ENCODE results near the gene PXDC1.

Gene PXDC1

GRCh38 chr6:3738381-3739131, 13.0 kb downstream of the PXDC1 start:
- ATAC-seq (no peak), DNase-seq (ENCODE audit: low spot score in 2 of 2) (no peak)
- Mint-ChIP-seq H3K4me1 (peaks cover 23% of the 10 kb centered on the region), H3K36me3 (peaks cover 27% of the 10 kb centered on the region), H3K9me3 (no peaks in the 10 kb centered on the region), H3K27ac (no peak overlapping the region), H3K4me3 (no peak overlapping the region)

DNA sequence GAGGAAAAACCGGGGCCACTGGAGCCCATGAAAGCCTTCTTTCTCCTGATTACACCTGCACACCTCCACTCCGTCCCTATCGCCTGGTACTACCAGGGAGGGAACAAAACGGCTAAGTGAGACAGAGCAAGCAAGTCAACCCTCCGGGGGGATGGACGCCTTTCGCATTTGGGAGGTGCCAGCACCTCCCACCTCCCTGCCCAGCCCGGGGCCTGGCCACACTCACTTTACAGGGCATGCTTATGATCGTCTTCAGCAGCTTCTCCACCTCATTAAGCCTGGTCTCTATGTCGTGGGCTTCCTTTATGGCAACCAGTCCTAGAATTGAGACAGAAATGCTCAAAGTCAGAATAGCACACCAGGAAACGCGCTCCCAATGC, 13.7 kb downstream of the PXDC1 start:
- Mint-ChIP-seq H3K4me3 (no peak overlapping the region), H3K36me3 (peaks cover 27% of the 10 kb centered on the region), H3K9me3 (no peaks in the 10 kb centered on the region), H3K4me1 (peaks cover 18% of the 10 kb centered on the region), H3K27ac (no peak overlapping the region)
- ATAC-seq (no peak), DNase-seq (ENCODE audit: low spot score in 2 of 2) (no peak)

GRCh38 chr6:3737149-3737830, 14.2 kb downstream of the PXDC1 start:
- Mint-ChIP-seq H3K27ac (no peak overlapping the region), H3K9me3 (no peaks in the 10 kb centered on the region), H3K36me3 (peaks cover 27% of the 10 kb centered on the region), H3K4me3 (no peak overlapping the region), H3K4me1 (peaks cover 18% of the 10 kb centered on the region)
- DNase-seq (ENCODE audit: low spot score in 2 of 2) (no peak), ATAC-seq (no peak)

DNA sequence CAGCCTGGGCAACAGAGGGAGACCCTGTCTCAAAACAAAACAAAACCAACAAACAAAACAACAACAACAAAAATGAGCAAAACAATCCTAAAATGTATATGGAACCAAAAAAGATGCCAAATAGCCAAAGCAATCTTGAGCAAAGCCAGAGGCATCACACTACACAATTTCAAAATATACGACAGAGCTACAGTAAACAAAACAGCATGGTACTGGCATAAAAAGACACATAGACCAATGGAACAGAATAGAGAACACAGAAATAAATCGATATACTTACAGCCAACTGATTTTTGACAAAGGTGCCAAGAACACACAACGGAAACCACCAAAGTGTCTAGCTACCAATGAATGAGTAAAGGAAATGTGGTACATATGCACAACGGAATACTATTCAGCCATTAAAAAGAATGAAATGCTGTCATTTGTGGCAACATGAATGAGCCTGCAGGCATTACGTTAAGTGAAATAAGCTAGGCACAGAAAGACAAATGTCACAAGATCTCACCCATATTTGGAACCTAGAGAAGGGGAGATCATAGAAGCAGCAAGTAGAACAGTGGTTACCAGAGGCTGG, 16.4 kb downstream of the PXDC1 start:
- Mint-ChIP-seq H3K4me1 (peaks cover 17% of the 10 kb centered on the region), H3K4me3 (no peak overlapping the region), H3K27ac (no peak overlapping the region), H3K36me3 (peaks cover 27% of the 10 kb centered on the region), H3K9me3 (no peaks in the 10 kb centered on the region)
- no peak for DNase-seq (ENCODE audit: low spot score in 2 of 2)
- no peak for ATAC-seq

GRCh38 chr6:3734023-3734422, 17.5 kb downstream of the PXDC1 start:
- ATAC-seq (no peak), DNase-seq (ENCODE audit: low spot score in 2 of 2) (no peak)
- Mint-ChIP-seq H3K4me1 (peaks cover 17% of the 10 kb centered on the region), H3K27ac (no peak overlapping the region), H3K9me3 (no peaks in the 10 kb centered on the region), H3K4me3 (no peak overlapping the region), H3K36me3 (peaks cover 27% of the 10 kb centered on the region)

GRCh38 chr6:3733321-3733925, 18.1 kb downstream of the PXDC1 start:
- Mint-ChIP-seq H3K9me3 (no peaks in the 10 kb centered on the region), H3K27ac (no peak overlapping the region), H3K4me3 (no peak overlapping the region), H3K4me1 (peaks cover 17% of the 10 kb centered on the region), H3K36me3 (peaks cover 27% of the 10 kb centered on the region)
- ATAC-seq (no peak), DNase-seq (ENCODE audit: low spot score in 2 of 2) (no peak)

- Mint-ChIP-seq H3K4me3 (no peak overlapping the region), H3K9me3 (no peaks in the 10 kb centered on the region), H3K36me3 (peaks cover 24% of the 10 kb centered on the region), H3K4me1 (peaks cover 17% of the 10 kb centered on the region), H3K27ac (no peak overlapping the region)
- peak; percentile 55 to 76 for DNase-seq (ENCODE audit: low spot score in 2 of 2)
- peak; percentile 68 for ATAC-seq
These were observed 19.0 kb downstream of the PXDC1 start for GRCh38 chr6:3732345-3733141.

DNA sequence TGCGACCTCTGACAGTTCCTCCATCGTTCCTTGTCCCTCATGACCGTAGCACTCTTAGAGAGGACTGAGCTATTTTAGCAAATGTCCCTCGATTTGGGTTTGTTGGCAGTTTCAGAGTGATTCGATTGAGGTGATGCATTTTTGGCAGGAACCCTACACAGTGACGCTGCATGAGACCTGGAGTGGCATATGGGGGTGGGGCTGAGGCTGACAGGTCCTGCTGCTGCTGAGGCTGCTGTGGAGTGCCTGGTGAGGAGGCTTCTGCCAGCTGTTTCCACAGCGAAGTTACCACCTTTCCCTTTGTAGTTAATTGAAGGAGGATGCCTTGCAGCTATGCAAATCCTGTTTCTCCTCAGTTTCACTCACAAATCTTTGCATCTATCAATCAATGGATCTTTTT, 19.8 kb downstream of the PXDC1 start:
- Mint-ChIP-seq H3K27ac (no peak overlapping the region), H3K36me3 (peaks cover 16% of the 10 kb centered on the region), H3K9me3 (no peaks in the 10 kb centered on the region), H3K4me1 (peaks cover 17% of the 10 kb centered on the region), H3K4me3 (no peak overlapping the region)
- no peak for DNase-seq (ENCODE audit: low spot score in 2 of 2)
- ATAC-seq, result no peak

GRCh38 chr6:3729603-3730344, 21.7 kb downstream of the PXDC1 start:
- H3K36me3 Mint-ChIP-seq, result peaks cover 2% of the 10 kb centered on the region
- peaks cover 8% of the 10 kb centered on the region for H3K4me1 Mint-ChIP-seq
- DNase-seq (ENCODE audit: low spot score in 2 of 2) (no peak), ATAC-seq (no peak)
- no peak overlapping the region for H3K27ac Mint-ChIP-seq
- H3K4me3 Mint-ChIP-seq, result no peak overlapping the region
- no peaks in the 10 kb centered on the region for H3K9me3 Mint-ChIP-seq

GRCh38 chr6:3727593-3728108, 23.9 kb downstream of the PXDC1 start:
- DNase-seq (ENCODE audit: low spot score in 2 of 2), result no peak
- Mint-ChIP-seq H3K4me1 (peaks cover 5% of the 10 kb centered on the region), H3K27ac (no peak overlapping the region), H3K9me3 (no peaks in the 10 kb centered on the region), H3K36me3 (peaks cover 2% of the 10 kb centered on the region), H3K4me3 (no peak overlapping the region)
- ATAC-seq, result no peak

GRCh38 chr6:3727036-3727435, 24.5 kb downstream of the PXDC1 start:
- no peaks in the 10 kb centered on the region for H3K9me3 Mint-ChIP-seq
- peaks cover 5% of the 10 kb centered on the region for H3K36me3 Mint-ChIP-seq
- no peaks in the 10 kb centered on the region for H3K4me1 Mint-ChIP-seq
- no peak overlapping the region for H3K27ac Mint-ChIP-seq
- DNase-seq (ENCODE audit: low spot score in 2 of 2), result no peak
- ATAC-seq, result no peak
- H3K4me3 Mint-ChIP-seq, result no peak overlapping the region

- no peak overlapping the region for H3K27ac Mint-ChIP-seq
- H3K9me3 Mint-ChIP-seq, result no peaks in the 10 kb centered on the region
- ATAC-seq, result peak; percentile 47
- H3K36me3 Mint-ChIP-seq, result peaks cover 5% of the 10 kb centered on the region
- H3K4me1 Mint-ChIP-seq, result no peaks in the 10 kb centered on the region
- no peak overlapping the region for H3K4me3 Mint-ChIP-seq
- DNase-seq (ENCODE audit: low spot score in 2 of 2), result no peak
These were observed 25.1 kb downstream of the PXDC1 start for GRCh38 chr6:3726421-3726820.

- Mint-ChIP-seq H3K36me3 (peaks cover 5% of the 10 kb centered on the region), H3K4me1 (no peaks in the 10 kb centered on the region), H3K4me3 (no peak overlapping the region), H3K27ac (no peak overlapping the region), H3K9me3 (no peaks in the 10 kb centered on the region)
- DNase-seq (ENCODE audit: low spot score in 2 of 2) (no peak), ATAC-seq (no peak)
These were observed 26.1 kb downstream of the PXDC1 start for GRCh38 chr6:3725145-3726047.
